H9 (cell line): Measurements from ENCODE around the gene SMC1B. TPM values are rescaled to one million over a fixed set of nuclear protein-coding genes. Genes with fewer than 3 reads are reported as not detected.
A peak's percentile ranks its signal among the peaks of the same experiment; 100 is the strongest.

ENCODE experiments used
- DNase-seq: peaks from one replicate; pipeline ENCODE4 v3.0.0-alpha.2; 2017
- H2AFZ ChIP-seq: one replicate; pipeline ENCODE4 v1.6.1; 2013; ENCODE audit warnings: mild to moderate bottlenecking, low read length, control low read depth, moderate library complexity
- H2AK5ac ChIP-seq: 2 replicates; pipeline ENCODE4 v1.6.1; 2013; ENCODE audit warnings: low read length, control low read depth, mixed read lengths; ENCODE audit not compliant: insufficient read length
- H2BK120ac ChIP-seq: one replicate; pipeline ENCODE4 v1.6.1; 2013; ENCODE audit warnings: low read depth, mild to moderate bottlenecking, low read length, control low read depth, inconsistent platforms; ENCODE audit not compliant: poor library complexity, severe bottlenecking
- H2BK12ac ChIP-seq: 2 replicates; pipeline ENCODE4 v1.6.1; 2013; ENCODE audit warnings: low read length, control low read depth, mixed read lengths, low read depth; ENCODE audit not compliant: insufficient read length
- H2BK15ac ChIP-seq: 2 replicates; pipeline ENCODE4 v1.6.1; 2013; ENCODE audit warnings: low read depth, low read length, control low read depth
- H2BK20ac ChIP-seq: one replicate; pipeline ENCODE4 v1.6.1; 2013; ENCODE audit warnings: low read depth, mild to moderate bottlenecking, low read length, control low read depth, inconsistent platforms; ENCODE audit not compliant: poor library complexity, severe bottlenecking
- H2BK5ac ChIP-seq: 2 replicates; pipeline ENCODE4 v1.6.1; 2013; ENCODE audit warnings: low read length, control low read depth, mixed read lengths; ENCODE audit not compliant: insufficient read length
- H3K14ac ChIP-seq: 2 replicates; pipeline ENCODE4 v1.6.1; 2013; ENCODE audit warnings: low read length, control low read depth; ENCODE audit not compliant: insufficient read depth
- H3K18ac ChIP-seq: 2 replicates; pipeline ENCODE4 v1.6.1; 2013; ENCODE audit warnings: low read depth, mild to moderate bottlenecking, mixed read lengths, low read length, control low read depth; ENCODE audit not compliant: insufficient read length
- H3K23ac ChIP-seq: 2 replicates; pipeline ENCODE4 v1.6.1; 2013; ENCODE audit warnings: low read length, control low read depth, mixed read lengths, low read depth; ENCODE audit not compliant: insufficient read length
- H3K23me2 ChIP-seq: 2 replicates; pipeline ENCODE4 v1.6.1; 2013; ENCODE audit warnings: low read depth, mild to moderate bottlenecking, mixed read lengths, low read length, control low read depth; ENCODE audit not compliant: insufficient read length, poor library complexity, severe bottlenecking
- H3K27ac ChIP-seq: 2 replicates; pipeline ENCODE4 v1.5.1; 2013; ENCODE audit warnings: low read length, control low read depth, mixed read lengths, low read depth; ENCODE audit not compliant: insufficient read length
- H3K27me3 ChIP-seq: 2 replicates; pipeline ENCODE4 v1.6.1; 2013; ENCODE audit warnings: low read length, control low read depth, inconsistent platforms; ENCODE audit not compliant: insufficient read depth
- H3K4ac ChIP-seq: 2 replicates; pipeline ENCODE4 v1.6.1; 2013; ENCODE audit warnings: low read depth, mild to moderate bottlenecking, control low read depth, inconsistent platforms, low read length, moderate library complexity
- H3K4me1 ChIP-seq: 2 replicates; pipeline ENCODE4 v1.6.1; 2013; ENCODE audit warnings: low read length, control low read depth, inconsistent platforms; ENCODE audit not compliant: insufficient read depth
- H3K4me2 ChIP-seq: 2 replicates; pipeline ENCODE4 v1.6.1; 2013; ENCODE audit warnings: low read length, control low read depth, mixed read lengths; ENCODE audit not compliant: insufficient read length, insufficient read depth
- H3K56ac ChIP-seq: 2 replicates; pipeline ENCODE4 v1.6.1; 2013; ENCODE audit warnings: low read depth, mild to moderate bottlenecking, mixed read lengths, low read length, control low read depth; ENCODE audit not compliant: insufficient read length
- H3K79me1 ChIP-seq: 2 replicates; pipeline ENCODE4 v1.6.1; 2013; ENCODE audit warnings: low read depth, mild to moderate bottlenecking, moderate library complexity, low read length, control low read depth, inconsistent platforms; ENCODE audit not compliant: insufficient read depth, poor library complexity, severe bottlenecking
- H3K79me2 ChIP-seq: 2 replicates; pipeline ENCODE4 v1.6.1; 2013; ENCODE audit warnings: low read length, control low read depth, inconsistent platforms; ENCODE audit not compliant: insufficient read depth
- H3K9ac ChIP-seq: 2 replicates; pipeline ENCODE4 v1.6.1; 2013; ENCODE audit warnings: low read length, control low read depth, mixed read lengths; ENCODE audit not compliant: insufficient read length; ENCODE audit errors: extremely low read depth
- H3K9me3 ChIP-seq: one replicate; pipeline ENCODE4 v1.6.1; 2013; ENCODE audit warnings: low read depth, low read length, inconsistent platforms; ENCODE audit not compliant: control insufficient read depth
- H3T11ph ChIP-seq: one replicate; pipeline ENCODE4 v1.6.1; 2013; ENCODE audit warnings: mild to moderate bottlenecking, low read length, control low read depth, inconsistent platforms
- H4K20me1 ChIP-seq: one replicate; pipeline ENCODE4 v1.6.1; 2013; ENCODE audit not compliant: control insufficient read depth, insufficient read length, insufficient read depth
- H4K5ac ChIP-seq: 2 replicates; pipeline ENCODE4 v1.6.1; 2013; ENCODE audit warnings: low read depth, mild to moderate bottlenecking, mixed read lengths, low read length, control low read depth; ENCODE audit not compliant: insufficient read length
- H4K8ac ChIP-seq: replicated peaks from 2 replicates; pipeline ENCODE4 v1.6.1; 2013; ENCODE audit warnings: low read length, control low read depth, mixed read lengths, low read depth; ENCODE audit not compliant: insufficient read length
- H4K91ac ChIP-seq: 2 replicates; pipeline ENCODE4 v1.6.1; 2013; ENCODE audit warnings: low read depth, mild to moderate bottlenecking, moderate library complexity, mixed read lengths, low read length, control low read depth; ENCODE audit not compliant: insufficient read length
- H3K27ac Mint-ChIP-seq, 3 experiments: 2 replicates in 2 of 3; 3 replicates in 1 of 3; pipeline ENCODE4 v1.8.0; 2020 to 2021; ENCODE audit warnings: mixed read lengths in 3 of 3, mild to moderate bottlenecking in 1 of 3, moderate library complexity in 1 of 3
- H3K27me3 Mint-ChIP-seq: 2 replicates; pipeline ENCODE4 v1.8.0; 2021; ENCODE audit warnings: low read depth, mild to moderate bottlenecking, moderate library complexity, mixed read lengths
- H3K36me3 Mint-ChIP-seq, 3 experiments: 2 replicates in 2 of 3; 3 replicates in 1 of 3; pipeline ENCODE4 v1.8.0; 2020 to 2021; ENCODE audit warnings: low read depth in 3 of 3, mixed read lengths in 3 of 3; ENCODE audit not compliant: insufficient read depth in 1 of 3
- H3K4me1 Mint-ChIP-seq, 2 experiments: 2 replicates each; pipeline ENCODE4 v1.8.0; 2020; ENCODE audit warnings: mixed read lengths in 2 of 2
- H3K4me3 Mint-ChIP-seq, 2 experiments: 2 replicates in 1 of 2; 3 replicates in 1 of 2; pipeline ENCODE4 v1.8.0; 2020 to 2021; ENCODE audit warnings: mild to moderate bottlenecking in 2 of 2, mixed read lengths in 2 of 2, moderate library complexity in 1 of 2
- H3K9me3 Mint-ChIP-seq, 2 experiments: 2 replicates in 1 of 2; 3 replicates in 1 of 2; pipeline ENCODE4 v1.8.0; 2020; ENCODE audit warnings: mild to moderate bottlenecking in 2 of 2, mixed read lengths in 2 of 2, moderate library complexity in 1 of 2
- CTCF ChIP-seq: fragments of 200-600 bp; sonication (generic); conservative IDR thresholded peaks from 3 replicates; pipeline ENCODE4 v1.8.0; 2021; ENCODE audit warnings: antibody characterized with exemption, mild to moderate bottlenecking
- WGBS: extraction: QIAGEN DNeasy Blood & Tissue Kit; methylation state at CpG from one replicate; pipeline ENCODE4 v1.1.7; 2013; ENCODE audit warnings: missing lambda C conversion rate, low lambda C conversion rate, mixed read lengths; ENCODE audit not compliant: insufficient read length; ENCODE audit errors: extremely low coverage; 5-methylcytosine and 5-hydroxymethylcytosine counted together
- total RNA-seq: library from RNA; stranded (reverse); gene quantifications from 2 replicates; pipeline ENCODE4 v1.2.1, GENCODE V29; 2021

SMC1B gene
- total RNA-seq, 1 experiment from 2014 or later, result not detected

DNA sequence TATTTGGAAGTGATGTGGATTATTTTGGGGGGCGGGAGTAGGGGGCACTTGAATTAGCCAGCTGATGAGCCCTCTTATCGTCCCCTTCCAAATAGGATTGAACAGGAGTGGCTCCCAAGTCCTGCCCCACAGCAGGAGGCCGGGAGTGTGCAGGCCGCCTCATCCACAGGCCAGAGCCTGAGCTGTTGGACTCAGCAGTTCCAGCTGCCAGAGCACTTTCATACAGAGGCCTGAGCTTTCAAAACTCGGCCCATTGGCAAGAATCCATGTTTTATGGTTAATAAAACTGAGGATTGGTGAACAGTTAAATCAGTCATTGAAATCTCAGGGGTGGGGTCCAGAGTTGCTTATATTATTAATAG, 94.1 kb downstream of the SMC1B start:
- peaks cover 10 to 22% (median 20%) of the 10 kb centered on the region in 3 experiments; a peak in 6 of 7 replicates for H3K36me3 Mint-ChIP-seq
- H3K27ac ChIP-seq, result no peak overlapping the region
- H3K9me3 Mint-ChIP-seq, result no peaks in the 10 kb centered on the region

More for the DNA sequence above, 94.1 kb downstream of the SMC1B start:
- no peaks in the 10 kb centered on the region for H3K27me3 ChIP-seq
- Mint-ChIP-seq H3K4me1 (peaks cover 21 to 25% of the 10 kb centered on the region in 2 experiments), H3K4me3 (no peak overlapping the region), H3K27me3 (no peaks in the 10 kb centered on the region), H3K27ac (peak overlapping the region in 1 of 3 experiments; percentile 53; a peak in 1 of 7 replicates)
- H3T11ph ChIP-seq, result no peak overlapping the region
- no peak overlapping the region for H2BK12ac ChIP-seq
- no peaks in the 10 kb centered on the region for H3K79me2 ChIP-seq
- no peak overlapping the region for H2BK20ac ChIP-seq
- no peak overlapping the region for H3K14ac ChIP-seq
- H3K4me1 ChIP-seq, result no peaks in the 10 kb centered on the region; the same call in 1 of the 2 replicates
- no peak overlapping the region for H3K4me2 ChIP-seq
- H3K56ac ChIP-seq, result no peak overlapping the region
- H3K9me3 ChIP-seq, result no peaks in the 10 kb centered on the region
- H3K23ac ChIP-seq, result no peak overlapping the region
- DNase-seq, result no peak
- no peaks in the 10 kb centered on the region for H4K20me1 ChIP-seq
- no peak overlapping the region for H3K4ac ChIP-seq
- no peak for TF ChIP-seq CTCF
- no peak overlapping the region for H4K91ac ChIP-seq
- no peak overlapping the region for H4K5ac ChIP-seq
- no CpG with 5 or more reads among the region's 5 CpGs for WGBS
- H3K18ac ChIP-seq, result no peak overlapping the region
- peaks cover 5% of the 10 kb centered on the region for H3K79me1 ChIP-seq
- no peak overlapping the region for H2BK15ac ChIP-seq
- no peak overlapping the region for H4K8ac ChIP-seq
- H2AK5ac ChIP-seq, result no peak overlapping the region
- no peaks in the 10 kb centered on the region for H3K23me2 ChIP-seq
- no peak overlapping the region for H2AFZ ChIP-seq
- H2BK120ac ChIP-seq, result no peak overlapping the region
- H3K9ac ChIP-seq, result no peak overlapping the region
- no peak overlapping the region for H2BK5ac ChIP-seq
